Measurements from ENCODE around the gene PPM1L. TPM values are rescaled to one million over a fixed set of nuclear protein-coding genes. Genes with fewer than 3 reads are reported as not detected.

PPM1L gene
- total and polyA plus RNA-seq, 4 experiments from 2014 or later = 0.84 to 6.5 (median 3.4) TPM

GRCh38 chr3:160948273-160948672 lies 192.2 kb downstream of the PPM1L start:
- no peak for DNase-seq
- Mint-ChIP-seq H3K9me3 (no peaks in the 10 kb centered on the region), H3K27ac (no peak overlapping the region), H3K4me1 (peaks cover 6 to 8% (median 7%) of the 10 kb centered on the region in 4 donors), H3K36me3 (no peaks in the 10 kb centered on the region), H3K27me3 (peaks cover 2 to 3% of the 10 kb centered on the region in 2 donors), H3K4me3 (no peak overlapping the region)
- POLR2A ChIA-PET (ENCODE audit: partially characterized antibody) = no interaction called here
- intact Hi-C loops (cut with micrococcal nuclease) = loop anchor here (10.0 kb wide), 1 partner anchor 1063 kb away; no protein-coding TSS in a partner anchor
- H3K36me3 ChIP-seq (ENCODE audit: insufficient read depth, low read length) = no peaks in the 10 kb centered on the region
- CTCF ChIA-PET (ENCODE audit: partially characterized antibody) = interaction anchor here (1.4 to 1.7 kb wide), 3 partner anchors 233 to 263 kb away, joined by 3 to 5 read pairs (median 4); no protein-coding TSS in a partner anchor
- no peak overlapping the region for H3K27ac ChIP-seq (ENCODE audit: low read depth, low read length)
- H3K9me3 ChIP-seq (ENCODE audit: control insufficient read depth in 1 of 2, low read length in 2 of 2) = no peaks in the 10 kb centered on the region
- no peaks in the 10 kb centered on the region for H3K27me3 ChIP-seq (ENCODE audit: insufficient read depth, low read length)
- H3K4me1 ChIP-seq (ENCODE audit: insufficient read depth, low read length) = peaks cover 5% of the 10 kb centered on the region
- no peak overlapping the region for H3K4me3 ChIP-seq (ENCODE audit: low read length in 2 of 2)

- no peak overlapping the region for H3K4me3 Mint-ChIP-seq
- Histone ChIP-seq H3K27ac (ENCODE audit: low read depth, low read length) (no peak overlapping the region), H3K9me3 (ENCODE audit: control insufficient read depth in 1 of 2, low read length in 2 of 2) (no peaks in the 10 kb centered on the region), H3K27me3 (ENCODE audit: insufficient read depth, low read length) (no peaks in the 10 kb centered on the region), H3K36me3 (ENCODE audit: insufficient read depth, low read length) (no peaks in the 10 kb centered on the region), H3K4me1 (ENCODE audit: insufficient read depth, low read length) (peaks cover 5% of the 10 kb centered on the region), H3K4me3 (ENCODE audit: low read length in 2 of 2) (no peak overlapping the region)
- H3K9me3 Mint-ChIP-seq = no peaks in the 10 kb centered on the region
- no peaks in the 10 kb centered on the region for H3K36me3 Mint-ChIP-seq
- CTCF ChIA-PET (ENCODE audit: partially characterized antibody) = interaction anchor here (1.3 to 2.0 kb wide), 3 partner anchors 8 to 263 kb away, joined by 3 to 10 read pairs (median 6); no protein-coding TSS in a partner anchor
- H3K27me3 Mint-ChIP-seq = peaks cover 2 to 3% of the 10 kb centered on the region in 2 donors
- peak overlapping the region in 1 of 7 donors; percentile 39 for H3K27ac Mint-ChIP-seq
- POLR2A ChIA-PET (ENCODE audit: partially characterized antibody) = no interaction called here
- peaks cover 6 to 8% (median 7%) of the 10 kb centered on the region in 4 donors for H3K4me1 Mint-ChIP-seq
- DNase-seq = no peak
- intact Hi-C loops (cut with micrococcal nuclease) = loop anchor here (10.0 kb wide), 1 partner anchor 1065 kb away; no protein-coding TSS in a partner anchor
Measured at GRCh38 chr3:160949460-160949859, 193.4 kb downstream of the PPM1L start.

- Mint-ChIP-seq H3K9me3 (no peaks in the 10 kb centered on the region), H3K27me3 (peaks cover 2 to 3% of the 10 kb centered on the region in 2 donors), H3K4me3 (no peak overlapping the region), H3K4me1 (peaks cover 6 to 8% (median 7%) of the 10 kb centered on the region in 4 donors), H3K27ac (peak overlapping the region in 1 of 7 donors; percentile 41), H3K36me3 (no peaks in the 10 kb centered on the region)
- no peaks in the 10 kb centered on the region for H3K9me3 ChIP-seq (ENCODE audit: control insufficient read depth in 1 of 2, low read length in 2 of 2)
- H3K4me1 ChIP-seq (ENCODE audit: insufficient read depth, low read length) = peaks cover 5% of the 10 kb centered on the region
- H3K27me3 ChIP-seq (ENCODE audit: insufficient read depth, low read length) = no peaks in the 10 kb centered on the region
- DNase-seq = no peak
- H3K36me3 ChIP-seq (ENCODE audit: insufficient read depth, low read length) = no peaks in the 10 kb centered on the region
- H3K4me3 ChIP-seq (ENCODE audit: low read length in 2 of 2) = no peak overlapping the region
- intact Hi-C loops (cut with micrococcal nuclease) = no loop called here
- ChIA-PET POLR2A (ENCODE audit: partially characterized antibody) (no interaction called here), CTCF (ENCODE audit: partially characterized antibody) (interaction anchor here (1.3 to 2.0 kb wide), 3 partner anchors 9 to 265 kb away, joined by 3 to 10 read pairs (median 6); no protein-coding TSS in a partner anchor)
- H3K27ac ChIP-seq (ENCODE audit: low read depth, low read length) = no peak overlapping the region
Measured at GRCh38 chr3:160950542-160950941, 194.5 kb downstream of the PPM1L start.

GRCh38 chr3:160950954-160951353 lies 194.9 kb downstream of the PPM1L start:
- no peak overlapping the region for H3K27ac ChIP-seq (ENCODE audit: low read depth, low read length)
- no peaks in the 10 kb centered on the region for H3K9me3 Mint-ChIP-seq

GRCh38 chr3:160951642-160952487 lies 195.8 kb downstream of the PPM1L start:
- Histone ChIP-seq H3K4me3 (ENCODE audit: low read length in 2 of 2) (no peak overlapping the region), H3K9me3 (ENCODE audit: control insufficient read depth in 1 of 2, low read length in 2 of 2) (no peaks in the 10 kb centered on the region), H3K4me1 (ENCODE audit: insufficient read depth, low read length) (peaks cover 5% of the 10 kb centered on the region), H3K36me3 (ENCODE audit: insufficient read depth, low read length) (no peaks in the 10 kb centered on the region), H3K27ac (ENCODE audit: low read depth, low read length) (no peak overlapping the region), H3K27me3 (ENCODE audit: insufficient read depth, low read length) (no peaks in the 10 kb centered on the region)
- Mint-ChIP-seq H3K4me1 (peaks cover 6 to 8% (median 7%) of the 10 kb centered on the region in 4 donors), H3K36me3 (no peaks in the 10 kb centered on the region), H3K27ac (no peak overlapping the region), H3K27me3 (peaks cover 2 to 3% of the 10 kb centered on the region in 2 donors), H3K9me3 (no peaks in the 10 kb centered on the region), H3K4me3 (no peak overlapping the region)
- CTCF ChIA-PET (ENCODE audit: partially characterized antibody) = interaction anchor here (1.0 kb wide), 1 partner anchor 10 kb away, joined by 3 read pairs; no protein-coding TSS in a partner anchor
- intact Hi-C loops (cut with micrococcal nuclease) = no loop called here
- POLR2A ChIA-PET (ENCODE audit: partially characterized antibody) = no interaction called here
- DNase-seq = no peak

More at GRCh38 chr3:160950954-160951353, 194.9 kb downstream of the PPM1L start:
- Mint-ChIP-seq H3K27ac (no peak overlapping the region), H3K36me3 (no peaks in the 10 kb centered on the region), H3K4me1 (peaks cover 6 to 8% (median 7%) of the 10 kb centered on the region in 4 donors), H3K27me3 (peaks cover 2 to 3% of the 10 kb centered on the region in 2 donors), H3K4me3 (no peak overlapping the region)
- peaks cover 5% of the 10 kb centered on the region for H3K4me1 ChIP-seq (ENCODE audit: insufficient read depth, low read length)
- H3K9me3 ChIP-seq (ENCODE audit: control insufficient read depth in 1 of 2, low read length in 2 of 2) = no peaks in the 10 kb centered on the region
- intact Hi-C loops (cut with micrococcal nuclease) = no loop called here
- H3K36me3 ChIP-seq (ENCODE audit: insufficient read depth, low read length) = no peaks in the 10 kb centered on the region
- ChIA-PET POLR2A (ENCODE audit: partially characterized antibody) (no interaction called here), CTCF (ENCODE audit: partially characterized antibody) (interaction anchor here (1.3 to 2.0 kb wide), 2 partner anchors 10 to 265 kb away, joined by 6 to 10 read pairs; no protein-coding TSS in a partner anchor)
- DNase-seq = no peak
- H3K27me3 ChIP-seq (ENCODE audit: insufficient read depth, low read length) = no peaks in the 10 kb centered on the region
- no peak overlapping the region for H3K4me3 ChIP-seq (ENCODE audit: low read length in 2 of 2)

GRCh38 chr3:160953686-160954085 lies 197.7 kb downstream of the PPM1L start:
- Histone ChIP-seq H3K27me3 (ENCODE audit: insufficient read depth, low read length) (no peaks in the 10 kb centered on the region), H3K4me3 (ENCODE audit: low read length in 2 of 2) (no peak overlapping the region), H3K4me1 (ENCODE audit: insufficient read depth, low read length) (peaks cover 5% of the 10 kb centered on the region), H3K27ac (ENCODE audit: low read depth, low read length) (no peak overlapping the region), H3K9me3 (ENCODE audit: control insufficient read depth in 1 of 2, low read length in 2 of 2) (no peaks in the 10 kb centered on the region), H3K36me3 (ENCODE audit: insufficient read depth, low read length) (no peaks in the 10 kb centered on the region)
- Mint-ChIP-seq H3K27ac (no peak overlapping the region), H3K4me3 (no peak overlapping the region), H3K4me1 (peaks cover 6 to 8% (median 7%) of the 10 kb centered on the region in 4 donors), H3K36me3 (no peaks in the 10 kb centered on the region), H3K27me3 (peaks cover 2 to 10% of the 10 kb centered on the region in 2 donors), H3K9me3 (no peaks in the 10 kb centered on the region)
- ChIA-PET POLR2A (ENCODE audit: partially characterized antibody) (no interaction called here), CTCF (ENCODE audit: partially characterized antibody) (interaction anchor here (1.3 kb wide), 1 partner anchor 11 kb away, joined by 3 read pairs; no protein-coding TSS in a partner anchor)
- DNase-seq = no peak
- intact Hi-C loops (cut with micrococcal nuclease) = no loop called here

- Histone ChIP-seq H3K9me3 (ENCODE audit: control insufficient read depth in 1 of 2, low read length in 2 of 2) (no peaks in the 10 kb centered on the region), H3K27ac (ENCODE audit: low read depth, low read length) (no peak overlapping the region), H3K27me3 (ENCODE audit: insufficient read depth, low read length) (no peaks in the 10 kb centered on the region), H3K36me3 (ENCODE audit: insufficient read depth, low read length) (no peaks in the 10 kb centered on the region), H3K4me3 (ENCODE audit: low read length in 2 of 2) (no peak overlapping the region), H3K4me1 (ENCODE audit: insufficient read depth, low read length) (no peaks in the 10 kb centered on the region)
- Mint-ChIP-seq H3K27ac (no peak overlapping the region), H3K36me3 (no peaks in the 10 kb centered on the region), H3K9me3 (no peaks in the 10 kb centered on the region), H3K27me3 (peaks cover 2 to 10% of the 10 kb centered on the region in 2 donors), H3K4me1 (no peaks in the 10 kb centered on the region), H3K4me3 (no peak overlapping the region)
- no peak for DNase-seq
- ChIA-PET CTCF (ENCODE audit: partially characterized antibody) (interaction anchor here (1.2 kb wide), 1 partner anchor 14 kb away, joined by 3 read pairs; no protein-coding TSS in a partner anchor), POLR2A (ENCODE audit: partially characterized antibody) (no interaction called here)
- intact Hi-C loops (cut with micrococcal nuclease) = no loop called here
Measured at GRCh38 chr3:160956785-160957184, 200.8 kb downstream of the PPM1L start.

All from CD4-positive, alpha-beta memory T cell (primary cell).